Effector memory CD4-positive, alpha-beta T cell (primary cell): ENCODE data around the gene NLRP6.

Experiments used
- DNase-seq, 3 donors: peaks; one replicate each; pipeline ENCODE4 v3.0.0-alpha.2; 2020
- H3K27ac ChIP-seq: 2 replicates; pipeline ENCODE4 v1.7.0; 2013; ENCODE audit warnings: mild to moderate bottlenecking, low read length, moderate library complexity; ENCODE audit not compliant: insufficient read depth, poor library complexity, severe bottlenecking
- H3K27me3 ChIP-seq: replicated peaks from 2 replicates; pipeline ENCODE4 v1.7.0; 2013; ENCODE audit warnings: mild to moderate bottlenecking, low read length; ENCODE audit not compliant: insufficient read depth, control insufficient read depth, poor library complexity, severe bottlenecking
- H3K36me3 ChIP-seq: 2 replicates; pipeline ENCODE4 v1.7.0; 2013; ENCODE audit warnings: mild to moderate bottlenecking, low read length, moderate library complexity; ENCODE audit not compliant: control insufficient read depth, insufficient read depth
- H3K4me1 ChIP-seq: 2 replicates; pipeline ENCODE4 v1.7.0; 2013; ENCODE audit warnings: low read length, mild to moderate bottlenecking; ENCODE audit not compliant: control insufficient read depth, insufficient read depth, poor library complexity, severe bottlenecking
- H3K4me3 ChIP-seq: 2 replicates; pipeline ENCODE4 v1.7.0; 2013; ENCODE audit warnings: low read length, low read depth, mild to moderate bottlenecking; ENCODE audit not compliant: insufficient read depth, poor library complexity, severe bottlenecking
- H3K9me3 ChIP-seq: 2 replicates; pipeline ENCODE4 v1.7.0; 2013; ENCODE audit warnings: mild to moderate bottlenecking, low read length, moderate library complexity; ENCODE audit not compliant: control insufficient read depth

NLRP6 gene

DNA sequence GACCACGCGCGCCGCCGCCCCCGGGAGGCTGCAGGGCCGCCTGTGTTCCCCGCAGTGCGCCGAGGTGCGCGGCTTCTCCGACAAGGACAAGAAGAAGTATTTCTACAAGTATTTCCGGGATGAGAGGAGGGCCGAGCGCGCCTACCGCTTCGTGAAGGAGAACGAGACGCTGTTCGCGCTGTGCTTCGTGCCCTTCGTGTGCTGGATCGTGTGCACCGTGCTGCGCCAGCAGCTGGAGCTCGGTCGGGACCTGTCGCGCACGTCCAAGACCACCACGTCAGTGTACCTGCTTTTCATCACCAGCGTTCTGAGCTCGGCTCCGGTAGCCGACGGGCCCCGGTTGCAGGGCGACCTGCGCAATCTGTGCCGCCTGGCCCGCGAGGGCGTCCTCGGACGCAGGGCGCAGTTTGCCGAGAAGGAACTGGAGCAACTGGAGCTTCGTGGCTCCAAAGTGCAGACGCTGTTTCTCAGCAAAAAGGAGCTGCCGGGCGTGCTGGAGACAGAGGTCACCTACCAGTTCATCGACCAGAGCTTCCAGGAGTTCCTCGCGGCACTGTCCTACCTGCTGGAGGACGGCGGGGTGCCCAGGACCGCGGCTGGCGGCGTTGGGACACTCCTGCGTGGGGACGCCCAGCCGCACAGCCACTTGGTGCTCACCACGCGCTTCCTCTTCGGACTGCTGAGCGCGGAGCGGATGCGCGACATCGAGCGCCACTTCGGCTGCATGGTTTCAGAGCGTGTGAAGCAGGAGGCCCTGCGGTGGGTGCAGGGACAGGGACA, 2.7 kb downstream of the NLRP6 start:
- Histone ChIP-seq H3K9me3 (no peaks in the 10 kb centered on the region), H3K4me1 (peaks cover 45% of the 10 kb centered on the region), H3K27me3 (no peaks in the 10 kb centered on the region), H3K27ac (peak overlapping the region; percentile 39), H3K4me3 (peak overlapping the region; percentile 63), H3K36me3 (no peaks in the 10 kb centered on the region)
- no peak for DNase-seq

DNA sequence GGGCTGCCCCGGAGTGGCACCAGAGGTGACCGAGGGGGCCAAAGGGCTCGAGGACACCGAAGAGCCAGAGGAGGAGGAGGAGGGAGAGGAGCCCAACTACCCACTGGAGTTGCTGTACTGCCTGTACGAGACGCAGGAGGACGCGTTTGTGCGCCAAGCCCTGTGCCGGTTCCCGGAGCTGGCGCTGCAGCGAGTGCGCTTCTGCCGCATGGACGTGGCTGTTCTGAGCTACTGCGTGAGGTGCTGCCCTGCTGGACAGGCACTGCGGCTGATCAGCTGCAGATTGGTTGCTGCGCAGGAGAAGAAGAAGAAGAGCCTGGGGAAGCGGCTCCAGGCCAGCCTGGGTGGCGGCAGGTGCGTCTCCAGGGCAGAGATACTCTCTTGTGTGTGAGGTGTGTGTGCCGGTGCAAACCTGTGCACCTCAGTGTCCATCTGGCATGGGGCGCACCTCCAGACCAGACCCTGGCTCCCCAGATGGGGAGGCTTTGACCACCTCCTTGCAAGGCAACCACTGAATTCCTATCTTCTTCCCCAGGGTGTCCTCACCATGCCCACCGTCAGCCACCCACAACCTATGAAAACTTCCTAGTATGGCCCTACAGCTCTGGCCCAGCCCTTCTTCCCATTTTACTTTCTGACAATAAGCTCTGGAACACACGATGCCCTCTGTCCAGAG, 3.4 kb downstream of the NLRP6 start:
- Histone ChIP-seq H3K36me3 (no peaks in the 10 kb centered on the region), H3K27me3 (no peaks in the 10 kb centered on the region), H3K9me3 (no peaks in the 10 kb centered on the region), H3K4me1 (peaks cover 53% of the 10 kb centered on the region), H3K4me3 (peak overlapping the region; percentile 63), H3K27ac (peak overlapping the region; percentile 39)
- DNase-seq: no peak

DNA sequence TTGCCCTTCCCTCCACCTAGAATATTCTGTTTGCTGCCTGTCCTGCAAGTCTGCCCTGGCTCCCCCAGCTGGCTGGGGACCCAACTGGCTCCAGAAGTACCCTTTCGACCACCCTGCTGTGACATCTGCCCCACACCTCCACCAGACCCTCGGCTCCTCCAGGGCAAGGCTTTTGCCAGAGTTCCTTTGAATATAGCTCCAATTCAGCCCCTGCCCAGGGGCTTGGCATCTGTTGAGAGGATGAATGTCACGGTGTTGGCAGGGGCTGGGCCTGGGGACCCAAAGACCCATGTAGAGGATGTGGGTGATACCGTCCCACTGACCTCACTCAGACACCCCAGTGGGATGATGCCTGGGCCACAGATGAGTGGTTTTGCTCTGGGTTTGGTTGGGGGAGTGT, 4.0 kb downstream of the NLRP6 start:
- Histone ChIP-seq H3K4me3 (peak overlapping the region; percentile 63), H3K9me3 (no peaks in the 10 kb centered on the region), H3K27me3 (no peaks in the 10 kb centered on the region), H3K27ac (no peak overlapping the region), H3K36me3 (no peaks in the 10 kb centered on the region), H3K4me1 (peaks cover 53% of the 10 kb centered on the region)
- DNase-seq: no peak

- DNase-seq: no peak
- Histone ChIP-seq H3K27ac (no peak overlapping the region), H3K4me1 (peaks cover 53% of the 10 kb centered on the region), H3K27me3 (no peaks in the 10 kb centered on the region), H3K9me3 (no peaks in the 10 kb centered on the region), H3K4me3 (no peak overlapping the region), H3K36me3 (no peaks in the 10 kb centered on the region)
Observed at GRCh38 chr11:282630-283360, 4.6 kb downstream of the NLRP6 start.

DNA sequence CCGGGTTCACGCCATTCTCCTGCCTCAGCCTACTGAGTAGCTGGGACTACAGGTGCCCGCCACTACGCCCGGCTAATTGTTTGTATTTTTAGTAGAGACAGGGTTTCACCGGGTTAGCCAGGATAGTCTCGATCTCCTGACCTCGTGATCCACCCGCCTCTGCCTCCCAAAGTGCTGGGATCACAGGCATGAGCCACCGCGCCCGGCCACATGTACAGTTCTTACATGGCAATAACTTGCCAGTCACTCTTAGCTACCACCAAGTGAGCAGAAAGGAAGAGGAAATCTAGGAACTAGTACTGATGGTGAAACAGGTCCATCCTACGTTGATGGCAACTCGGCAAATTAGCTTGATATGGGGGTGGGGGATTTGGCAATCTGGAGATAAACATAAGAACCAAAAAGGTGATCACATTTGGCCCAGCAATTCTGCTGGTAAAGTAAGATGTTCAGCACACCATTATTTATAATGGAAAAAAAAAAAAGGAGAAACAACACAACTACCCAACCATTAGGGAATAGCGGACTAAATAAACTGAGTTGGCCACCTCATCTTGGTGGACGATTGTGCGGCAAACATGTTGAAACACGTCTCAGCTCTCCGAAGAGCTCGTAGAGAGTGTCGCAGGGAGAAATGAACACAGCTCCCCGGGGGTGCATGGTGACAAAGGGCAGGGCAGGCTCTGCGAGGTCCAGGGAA, 5.3 kb downstream of the NLRP6 start:
- no peak overlapping the region for H3K4me3 ChIP-seq
- no peaks in the 10 kb centered on the region for H3K9me3 ChIP-seq
- no peaks in the 10 kb centered on the region for H3K36me3 ChIP-seq
- no peak overlapping the region for H3K27ac ChIP-seq
- H3K27me3 ChIP-seq: no peaks in the 10 kb centered on the region
- DNase-seq: no peak
- peaks cover 51% of the 10 kb centered on the region for H3K4me1 ChIP-seq

DNA sequence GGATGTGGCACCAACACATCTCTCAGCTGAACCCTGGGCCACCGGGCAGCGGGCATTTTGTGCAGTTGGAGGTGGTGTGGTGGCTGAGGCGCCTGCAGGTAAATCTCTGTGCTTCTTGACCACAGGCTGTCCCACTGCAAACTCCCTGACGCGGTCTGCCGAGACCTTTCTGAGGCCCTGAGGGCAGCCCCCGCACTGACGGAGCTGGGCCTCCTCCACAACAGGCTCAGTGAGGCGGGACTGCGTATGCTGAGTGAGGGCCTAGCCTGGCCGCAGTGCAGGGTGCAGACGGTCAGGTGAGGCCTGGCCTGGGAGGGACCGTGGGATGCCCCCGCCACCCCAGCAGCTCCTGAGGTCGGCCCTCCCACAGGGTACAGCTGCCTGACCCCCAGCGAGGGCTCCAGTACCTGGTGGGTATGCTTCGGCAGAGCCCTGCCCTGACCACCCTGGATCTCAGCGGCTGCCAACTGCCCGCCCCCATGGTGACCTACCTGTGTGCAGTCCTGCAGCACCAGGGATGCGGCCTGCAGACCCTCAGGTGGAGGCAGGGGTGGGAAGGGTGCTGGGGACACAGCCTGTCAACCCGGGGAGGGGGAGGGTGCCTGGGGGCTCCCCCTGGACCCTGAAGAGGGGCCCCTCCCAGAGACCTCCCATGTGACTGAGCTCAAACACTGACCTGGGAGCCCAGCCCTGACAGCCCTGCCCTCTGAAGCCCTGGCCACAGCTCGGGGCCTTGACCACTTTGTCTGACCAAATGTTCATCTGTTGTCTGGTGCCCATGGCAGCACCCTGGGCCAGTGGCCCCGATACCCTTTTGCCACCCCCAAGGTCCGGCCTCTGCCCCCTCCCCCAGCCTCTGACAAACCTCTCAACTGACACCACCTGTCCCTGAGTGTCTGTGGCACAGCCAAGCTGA, 6.2 kb downstream of the NLRP6 start:
- H3K9me3 ChIP-seq: no peaks in the 10 kb centered on the region
- peaks cover 43% of the 10 kb centered on the region for H3K4me1 ChIP-seq
- no peak for DNase-seq
- no peak overlapping the region for H3K4me3 ChIP-seq
- no peaks in the 10 kb centered on the region for H3K27me3 ChIP-seq
- no peaks in the 10 kb centered on the region for H3K36me3 ChIP-seq
- H3K27ac ChIP-seq: no peak overlapping the region

DNA sequence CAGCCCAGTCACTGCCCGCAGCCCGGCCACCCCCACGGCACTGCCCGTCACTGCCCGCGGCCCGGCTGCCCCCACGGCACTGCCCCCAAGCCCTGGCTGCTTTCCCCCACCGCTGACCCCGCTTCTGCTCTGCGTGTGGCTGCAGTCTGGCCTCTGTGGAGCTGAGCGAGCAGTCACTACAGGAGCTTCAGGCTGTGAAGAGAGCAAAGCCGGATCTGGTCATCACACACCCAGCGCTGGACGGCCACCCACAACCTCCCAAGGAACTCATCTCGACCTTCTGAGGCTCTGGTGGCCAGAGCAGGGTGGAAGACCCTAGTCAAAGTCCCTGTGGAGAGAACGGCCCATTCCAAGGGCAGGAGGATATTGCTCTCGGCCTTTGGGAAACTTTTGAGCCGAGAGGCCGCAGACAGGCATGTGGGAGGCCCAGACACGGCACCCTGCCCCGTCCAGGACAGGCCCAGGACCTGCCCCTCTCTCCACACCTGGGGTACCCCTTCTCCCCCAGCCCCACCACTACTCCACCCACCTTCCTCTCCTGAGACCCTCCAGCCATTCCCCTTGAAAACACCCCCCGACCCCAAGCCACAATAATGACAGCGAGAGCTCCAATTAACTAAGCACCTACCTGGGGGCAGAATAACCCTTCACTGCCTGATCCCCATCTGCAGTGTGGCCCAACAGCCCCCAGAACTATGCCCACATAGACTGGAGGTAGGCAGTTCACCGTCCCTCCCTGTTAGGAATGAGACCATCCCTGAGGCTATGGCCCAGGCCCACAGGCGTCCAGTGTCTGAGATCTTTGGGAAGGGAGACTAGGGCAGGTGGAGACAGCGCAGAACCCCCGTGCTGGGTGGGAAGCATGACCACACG, 7.0 kb downstream of the NLRP6 start:
- Histone ChIP-seq H3K9me3 (no peaks in the 10 kb centered on the region), H3K4me1 (peaks cover 36% of the 10 kb centered on the region), H3K36me3 (peaks cover 3% of the 10 kb centered on the region), H3K4me3 (no peak overlapping the region), H3K27ac (no peak overlapping the region), H3K27me3 (no peaks in the 10 kb centered on the region)
- DNase-seq: no peak

DNA sequence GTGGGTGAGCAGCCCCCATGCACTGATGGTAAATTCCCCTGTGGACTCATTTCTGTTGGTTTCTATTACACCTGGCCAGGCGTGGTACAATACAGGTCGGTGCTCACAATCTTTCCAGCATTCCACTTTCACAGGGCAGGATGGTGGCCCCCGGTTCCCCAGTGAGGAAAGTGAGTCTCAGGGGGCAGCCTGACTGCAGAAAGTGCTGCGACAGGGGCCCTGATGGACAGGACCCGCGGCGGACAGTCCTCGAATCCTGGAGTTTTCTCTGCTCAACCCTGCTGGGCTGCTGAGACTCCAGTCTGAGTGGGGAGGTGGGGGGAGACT, 7.7 kb downstream of the NLRP6 start:
- DNase-seq: no peak
- H3K27ac ChIP-seq: no peak overlapping the region

More for the DNA sequence above, 7.7 kb downstream of the NLRP6 start:
- Histone ChIP-seq H3K4me3 (no peak overlapping the region), H3K4me1 (peaks cover 30% of the 10 kb centered on the region), H3K9me3 (no peaks in the 10 kb centered on the region), H3K36me3 (peaks cover 7% of the 10 kb centered on the region), H3K27me3 (no peaks in the 10 kb centered on the region)
